Neural crest cell (in vitro differentiated cells): ENCODE measurements around the gene SLC40A1. TPM values are rescaled to one million over a fixed set of nuclear protein-coding genes. Genes with fewer than 3 reads are reported as not detected.
"Not testable (repeated sequence)": the region's sequence is repeated elsewhere in the genome, so short reads cannot be mapped to it uniquely, and the experiment has no call there.

ENCODE experiments used
- DNase-seq: peaks from one replicate; pipeline ENCODE4 v3.0.0; 2021; ENCODE audit warnings: low read depth, mixed read lengths, low spot score
- H3K27ac Mint-ChIP-seq: one replicate; pipeline ENCODE4 v1.8.0; 2021; ENCODE audit warnings: mild to moderate bottlenecking, mixed read lengths; ENCODE audit not compliant: unreplicated experiment
- H3K27me3 Mint-ChIP-seq: 2 replicates; pipeline ENCODE4 v1.8.0; 2021; ENCODE audit warnings: low read depth, mild to moderate bottlenecking, mixed read lengths
- H3K36me3 Mint-ChIP-seq: 2 replicates; pipeline ENCODE4 v1.8.0; 2021; ENCODE audit warnings: low read depth, mild to moderate bottlenecking, mixed read lengths
- H3K4me1 Mint-ChIP-seq: 2 replicates; pipeline ENCODE4 v1.8.0; 2021; ENCODE audit warnings: mixed read lengths
- H3K4me3 Mint-ChIP-seq: one replicate; pipeline ENCODE4 v1.8.0; 2021; ENCODE audit warnings: mild to moderate bottlenecking, mixed read lengths
- H3K9me3 Mint-ChIP-seq: 2 replicates; pipeline ENCODE4 v1.8.0; 2021; ENCODE audit warnings: mixed read lengths
- total RNA-seq: library from RNA; stranded (reverse); gene quantifications from 2 replicates; pipeline ENCODE4 v1.2.1, GENCODE V29; 2021
- TF ChIP-seq, protein P1 (sequence below): fragments of 200-600 bp; sonication (generic); conservative IDR thresholded peaks from 2 replicates; pipeline ENCODE4 v1.5.0; 2021; ENCODE audit warnings: antibody characterized with exemption, mild to moderate bottlenecking

SLC40A1 gene
- total RNA-seq, 1 donor from 2014 or later, result 2.6 TPM

DNA sequence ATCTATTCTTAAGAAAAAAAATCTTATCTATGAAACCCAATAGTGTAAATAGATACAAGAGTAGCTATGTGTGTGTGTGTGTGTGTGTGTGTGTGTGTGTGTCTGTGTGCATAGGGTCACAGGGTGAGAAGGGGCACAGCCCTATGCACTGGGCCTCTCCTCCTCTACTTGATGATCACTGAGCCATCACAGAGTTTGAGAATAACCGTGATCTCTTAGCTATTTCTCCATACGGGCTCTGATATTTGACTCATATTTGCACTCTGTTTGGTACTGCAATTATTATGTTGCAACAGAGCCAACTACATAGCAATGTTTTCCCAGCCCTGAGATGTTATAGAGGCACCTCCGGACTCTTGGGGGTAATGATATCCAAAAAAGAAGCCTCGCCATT is 28.8 kb upstream of the SLC40A1 start:
- Mint-ChIP-seq H3K9me3 (no peaks in the 10 kb centered on the region), H3K4me1 (no peaks in the 10 kb centered on the region), H3K27me3 (no peaks in the 10 kb centered on the region), H3K4me3 (no peak overlapping the region), H3K27ac (no peak overlapping the region), H3K36me3 (no peaks in the 10 kb centered on the region)
- TF ChIP-seq, protein P1, sequence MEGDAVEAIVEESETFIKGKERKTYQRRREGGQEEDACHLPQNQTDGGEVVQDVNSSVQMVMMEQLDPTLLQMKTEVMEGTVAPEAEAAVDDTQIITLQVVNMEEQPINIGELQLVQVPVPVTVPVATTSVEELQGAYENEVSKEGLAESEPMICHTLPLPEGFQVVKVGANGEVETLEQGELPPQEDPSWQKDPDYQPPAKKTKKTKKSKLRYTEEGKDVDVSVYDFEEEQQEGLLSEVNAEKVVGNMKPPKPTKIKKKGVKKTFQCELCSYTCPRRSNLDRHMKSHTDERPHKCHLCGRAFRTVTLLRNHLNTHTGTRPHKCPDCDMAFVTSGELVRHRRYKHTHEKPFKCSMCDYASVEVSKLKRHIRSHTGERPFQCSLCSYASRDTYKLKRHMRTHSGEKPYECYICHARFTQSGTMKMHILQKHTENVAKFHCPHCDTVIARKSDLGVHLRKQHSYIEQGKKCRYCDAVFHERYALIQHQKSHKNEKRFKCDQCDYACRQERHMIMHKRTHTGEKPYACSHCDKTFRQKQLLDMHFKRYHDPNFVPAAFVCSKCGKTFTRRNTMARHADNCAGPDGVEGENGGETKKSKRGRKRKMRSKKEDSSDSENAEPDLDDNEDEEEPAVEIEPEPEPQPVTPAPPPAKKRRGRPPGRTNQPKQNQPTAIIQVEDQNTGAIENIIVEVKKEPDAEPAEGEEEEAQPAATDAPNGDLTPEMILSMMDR, result no peak
- DNase-seq, result no peak

DNA sequence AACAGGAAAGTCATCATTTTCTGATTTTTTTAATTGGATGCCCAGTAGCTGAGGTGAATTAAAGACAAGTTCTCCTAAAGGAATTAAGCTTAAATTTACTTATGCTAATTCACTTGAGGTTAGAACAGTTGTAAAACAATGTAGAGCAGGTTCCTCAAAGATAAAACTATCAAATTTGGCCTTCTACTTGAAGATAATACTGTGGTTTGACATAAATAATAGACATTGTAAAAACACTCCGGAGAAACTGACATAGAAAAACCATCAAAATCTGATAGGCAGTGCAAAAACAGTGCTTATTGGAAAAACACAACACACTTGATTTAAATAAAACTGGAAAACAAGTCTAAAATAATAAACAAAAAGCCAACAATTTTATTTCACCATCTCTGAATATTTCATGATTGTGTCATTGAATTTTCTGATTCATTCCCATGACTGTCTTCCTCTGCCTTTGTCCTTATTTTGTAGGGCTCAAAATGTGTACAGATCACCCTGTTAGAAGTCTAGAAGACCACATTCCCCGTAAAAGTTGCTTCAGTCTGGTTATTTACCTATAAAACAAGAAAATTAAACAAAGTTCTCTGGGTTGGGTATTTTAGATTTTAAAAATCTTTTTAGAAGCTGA is 28.3 kb upstream of the SLC40A1 start:
- H3K4me1 Mint-ChIP-seq, result no peaks in the 10 kb centered on the region
- no peaks in the 10 kb centered on the region for H3K27me3 Mint-ChIP-seq
- H3K4me3 Mint-ChIP-seq, result no peak overlapping the region
- no peaks in the 10 kb centered on the region for H3K9me3 Mint-ChIP-seq
- TF ChIP-seq, protein P1, result no peak
- DNase-seq, result no peak
- no peaks in the 10 kb centered on the region for H3K36me3 Mint-ChIP-seq
- no peak overlapping the region for H3K27ac Mint-ChIP-seq

DNA sequence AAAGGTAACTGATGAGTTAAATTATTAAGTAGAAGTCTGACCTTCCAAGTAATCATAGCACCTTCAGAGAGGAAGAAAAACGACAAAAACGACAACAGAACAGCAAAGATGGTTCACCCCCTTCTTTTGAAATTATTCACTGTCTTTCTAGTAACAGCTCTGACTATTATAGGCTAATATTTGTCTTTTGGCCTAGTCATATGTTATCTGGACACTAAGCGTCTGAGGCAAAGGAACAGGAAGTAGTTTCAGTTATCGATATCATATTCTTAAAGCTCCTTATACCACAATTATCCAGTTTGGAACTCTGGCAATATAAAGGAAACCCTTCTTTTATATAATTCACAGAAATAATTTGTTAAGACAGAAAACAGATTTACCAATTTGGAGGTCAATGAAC is 27.6 kb upstream of the SLC40A1 start:
- no peaks in the 10 kb centered on the region for H3K4me1 Mint-ChIP-seq
- no peaks in the 10 kb centered on the region for H3K36me3 Mint-ChIP-seq
- H3K4me3 Mint-ChIP-seq, result no peak overlapping the region
- H3K27ac Mint-ChIP-seq, result no peak overlapping the region
- TF ChIP-seq, protein P1, result no peak
- no peaks in the 10 kb centered on the region for H3K27me3 Mint-ChIP-seq
- no peak for DNase-seq
- no peaks in the 10 kb centered on the region for H3K9me3 Mint-ChIP-seq

DNA sequence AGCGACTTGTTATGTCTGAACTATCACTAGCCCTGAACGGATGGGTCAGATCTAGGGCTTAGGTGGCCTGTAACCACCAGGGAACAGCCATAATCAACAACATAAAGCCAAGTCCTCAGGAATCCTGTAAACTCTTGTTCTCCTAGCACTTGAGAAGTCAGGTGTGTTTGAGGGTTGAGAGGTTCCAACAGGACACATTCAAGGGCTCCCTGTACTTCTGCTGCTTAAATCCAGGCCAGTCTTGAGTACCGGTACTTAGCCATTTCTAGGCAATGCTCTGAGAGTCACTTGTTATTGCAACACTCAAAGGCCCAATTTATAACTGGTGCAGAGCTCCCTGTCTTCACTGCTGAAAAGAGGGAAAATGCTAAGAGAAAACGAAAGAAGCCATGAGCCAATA is 21.6 kb upstream of the SLC40A1 start:
- no peaks in the 10 kb centered on the region for H3K36me3 Mint-ChIP-seq
- DNase-seq, result no peak
- no peaks in the 10 kb centered on the region for H3K9me3 Mint-ChIP-seq
- no peak overlapping the region for H3K4me3 Mint-ChIP-seq
- no peak overlapping the region for H3K27ac Mint-ChIP-seq
- TF ChIP-seq, protein P1, result no peak
- no peaks in the 10 kb centered on the region for H3K27me3 Mint-ChIP-seq
- H3K4me1 Mint-ChIP-seq, result no peaks in the 10 kb centered on the region

DNA sequence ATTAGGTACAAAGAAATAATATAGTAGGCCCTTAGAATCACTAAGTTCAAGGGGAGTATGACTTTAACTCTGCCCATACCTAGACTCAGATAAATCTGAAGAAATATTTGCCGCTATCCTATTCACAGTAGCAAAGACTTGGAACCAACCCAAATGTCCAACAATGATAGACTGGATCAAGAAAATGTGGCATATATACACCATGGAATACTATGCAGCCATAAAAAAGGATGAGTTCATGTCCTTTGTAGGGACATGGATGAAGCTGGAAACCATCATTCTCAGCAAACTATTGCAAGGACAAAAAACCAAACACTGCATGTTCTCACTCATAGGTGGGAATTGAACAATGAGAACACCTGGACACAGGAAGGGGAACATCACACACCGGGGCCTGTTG is 21.1 kb upstream of the SLC40A1 start:
- H3K36me3 Mint-ChIP-seq, result not testable (repeated sequence)

DNA sequence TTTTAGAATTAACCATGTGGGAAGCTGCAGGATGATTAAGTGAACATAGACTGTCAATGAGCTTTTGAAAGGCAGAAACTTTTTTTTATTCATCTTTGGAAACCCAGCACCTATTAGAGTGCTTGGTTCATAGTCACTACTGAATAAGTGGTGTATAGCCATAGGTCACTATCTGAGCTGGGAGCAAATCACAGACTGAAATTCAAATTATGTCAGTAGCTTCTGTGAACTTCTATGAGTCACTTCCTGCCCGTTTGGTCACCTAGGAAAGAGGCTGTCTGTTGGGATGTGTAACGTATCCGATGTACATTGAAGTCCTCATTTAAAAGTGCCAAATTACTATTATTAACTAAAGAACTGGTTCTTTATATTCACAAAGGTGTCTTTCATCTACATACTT is 20.5 kb upstream of the SLC40A1 start:
- Mint-ChIP-seq H3K36me3 (no peaks in the 10 kb centered on the region), H3K4me1 (no peaks in the 10 kb centered on the region), H3K4me3 (no peak overlapping the region)

More for the DNA sequence above, 21.1 kb upstream of the SLC40A1 start:
- H3K4me1 Mint-ChIP-seq, H3K4me3 Mint-ChIP-seq, DNase-seq, H3K27me3 Mint-ChIP-seq, H3K27ac Mint-ChIP-seq, H3K9me3 Mint-ChIP-seq: not testable (repeated sequence)

More for the DNA sequence above, 20.5 kb upstream of the SLC40A1 start:
- no peak overlapping the region for H3K27ac Mint-ChIP-seq
- TF ChIP-seq, protein P1, result no peak
- DNase-seq, result no peak
- no peaks in the 10 kb centered on the region for H3K9me3 Mint-ChIP-seq
- no peaks in the 10 kb centered on the region for H3K27me3 Mint-ChIP-seq
